Measurements from ENCODE around the gene AGBL4.

- no peak for TF ChIP-seq CTCF (IDR thresholded peaks at IDR 0.05 in 8 of 11, conservative IDR thresholded peaks at IDR 0.05 in 3 of 11)
- TF ChIP-seq POLR2A (IDR thresholded peaks at IDR 0.05) = no peak
Observed at GRCh38 chr1:49854741-49855140, 169.0 kb downstream of the AGBL4 start.
